GM12892 (cell line): ENCODE results near the gene RIMS4.

Source experiments
- POLR2A ChIP-seq: IDR thresholded peaks from 2 replicates; pipeline ENCODE4 v1.6.1; 2011; ENCODE audit warnings: low read depth, low read length, control low read depth
- POLR2AphosphoS5 ChIP-seq: IDR thresholded peaks from 2 replicates; pipeline ENCODE4 v1.6.1; 2011; ENCODE audit warnings: low read depth, low read length, control low read depth

GRCh38 chr20:44772636-44773035, 37.7 kb downstream of the RIMS4 start:
- no peak for TF ChIP-seq POLR2A
- no peak for TF ChIP-seq POLR2AphosphoS5
